Thymus (tissue), 11 donors: ENCODE measurements around the gene GRHPR. TPM values are rescaled to one million over a fixed set of nuclear protein-coding genes. Genes with fewer than 3 reads are reported as not detected.
"Not testable (repeated sequence)": the region's sequence is repeated elsewhere in the genome, so short reads cannot be mapped to it uniquely, and the experiment has no call there.

Source experiments
- DNase-seq, 9 donors: peaks; one replicate each; pipeline ENCODE4 v3.0.0-alpha.2; 2013; ENCODE audit warnings: low spot score in 9 of 9, low read depth in 6 of 9, missing footprints in 1 of 9
- H3K27ac ChIP-seq, 2 donors: one replicate each; pipeline ENCODE4 v1.5.1; 2013; ENCODE audit warnings: control low read depth in 1 of 2, low read depth in 1 of 2, low read length in 1 of 2, mild to moderate bottlenecking in 1 of 2, moderate library complexity in 1 of 2
- H3K27me3 ChIP-seq, 2 donors: one replicate each; pipeline ENCODE4 v1.5.1; 2013; ENCODE audit warnings: low read length in 1 of 2; ENCODE audit not compliant: control insufficient read depth in 2 of 2, insufficient read depth in 1 of 2
- H3K36me3 ChIP-seq, 2 donors: one replicate each; pipeline ENCODE4 v1.5.1; 2013; ENCODE audit warnings: low read length in 1 of 2, mild to moderate bottlenecking in 1 of 2, moderate library complexity in 1 of 2; ENCODE audit not compliant: control insufficient read depth in 2 of 2, insufficient read depth in 2 of 2
- H3K4me1 ChIP-seq, 2 donors: one replicate each; pipeline ENCODE4 v1.5.1; 2013; ENCODE audit warnings: low read length in 2 of 2; ENCODE audit not compliant: control insufficient read depth in 2 of 2, insufficient read depth in 2 of 2
- H3K4me3 ChIP-seq, 2 donors: one replicate each; pipeline ENCODE4 v1.5.1; 2013; ENCODE audit warnings: low read length in 2 of 2, control low read depth in 1 of 2, mild to moderate bottlenecking in 1 of 2
- H3K9me3 ChIP-seq, 2 donors: one replicate each; pipeline ENCODE4 v1.5.1; 2013; ENCODE audit warnings: low read length in 1 of 2, mild to moderate bottlenecking in 1 of 2; ENCODE audit not compliant: control insufficient read depth in 2 of 2, insufficient read depth in 1 of 2
- WGBS: extraction: QIAGEN DNeasy Blood & Tissue Kit; methylation state at CpG from one replicate; pipeline ENCODE4 v1.1.7; 2013; 5-methylcytosine and 5-hydroxymethylcytosine counted together
- polyA plus RNA-seq: library from polyadenylated mRNA; stranded (reverse); fragments of 200-250 nt; gene quantifications from one replicate; pipeline ENCODE4 v1.2.3, GENCODE V29; 2013
- total RNA-seq: library from RNA; stranded (reverse); fragments of 120-200 nt; gene quantifications from one replicate; pipeline ENCODE4 v1.2.4, GENCODE V29; 2013
- donor health status: healthy.

GRHPR gene
- total and polyA plus RNA-seq, 2 donors, result 59.2 to 70.1 TPM

GRCh38 chr9:37456817-37457216 lies 34.3 kb downstream of the GRHPR start:
- no peak overlapping the region for H3K4me3 ChIP-seq
- peak overlapping the region in 1 of 2 donors; percentile 17 for H3K27ac ChIP-seq
- no peaks in the 10 kb centered on the region for H3K9me3 ChIP-seq
- no peak for DNase-seq
- peaks cover 0 to 4% of the 10 kb centered on the region in 2 donors for H3K4me1 ChIP-seq
- 95% methylated on average over 1 of the region's 1 CpG for WGBS
- no peaks in the 10 kb centered on the region for H3K27me3 ChIP-seq
- no peaks in the 10 kb centered on the region for H3K36me3 ChIP-seq

- peaks cover 9 to 18% of the 10 kb centered on the region in 2 donors for H3K4me1 ChIP-seq
- DNase-seq, result no peak
- no peaks in the 10 kb centered on the region for H3K9me3 ChIP-seq
- peak overlapping the region; percentile 18 to 96 for H3K27ac ChIP-seq
- 81% methylated on average over 3 of the region's 3 CpGs for WGBS
- no peaks in the 10 kb centered on the region for H3K36me3 ChIP-seq
- H3K4me3 ChIP-seq, result peak overlapping the region; percentile 14 to 73
- H3K27me3 ChIP-seq, result peaks cover 0 to 9% of the 10 kb centered on the region in 2 donors
Measured at GRCh38 chr9:37464006-37464405, 41.5 kb downstream of the GRHPR start.

DNA sequence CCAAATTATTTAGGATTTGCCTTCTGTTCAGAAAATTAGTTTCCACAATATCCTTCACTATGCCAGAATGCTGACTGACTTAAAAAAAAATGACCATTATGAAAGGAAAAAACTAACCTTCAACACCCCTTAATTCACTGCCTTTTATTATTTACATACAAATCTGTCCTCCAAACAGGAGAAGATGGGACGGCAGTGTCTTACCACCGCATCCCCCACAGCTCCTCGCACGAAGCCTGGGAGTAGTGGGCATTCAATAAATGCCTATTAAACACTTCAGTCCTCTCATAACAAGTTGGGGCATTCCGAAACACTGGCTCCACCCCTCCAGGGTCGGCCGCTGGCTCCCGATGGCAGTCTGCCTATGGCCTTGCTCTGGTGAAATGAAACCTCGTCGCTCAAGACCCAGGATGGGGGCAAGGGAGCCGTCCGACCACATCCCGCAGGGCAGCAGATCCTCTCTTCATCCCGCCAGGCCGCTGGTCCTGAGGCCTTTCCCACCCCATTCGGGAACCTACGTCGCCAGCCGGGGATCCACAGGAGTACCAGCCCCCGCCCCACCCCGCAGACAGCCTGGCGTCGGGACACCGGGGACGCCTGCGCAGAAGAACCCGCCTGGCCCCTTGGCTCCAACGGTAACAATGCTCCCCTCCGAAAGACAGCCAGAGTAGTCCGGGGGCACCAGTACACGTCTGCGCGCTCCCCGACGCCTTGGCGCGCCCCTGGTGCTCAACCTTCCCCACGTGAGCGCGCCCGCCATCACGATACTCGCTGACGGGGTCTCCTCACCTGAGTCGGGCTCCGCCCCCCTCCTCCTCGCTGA lies 42.1 kb downstream of the GRHPR start:
- Histone ChIP-seq H3K4me3 (peak overlapping the region; percentile 73 to 89), H3K27me3 (peaks cover 0 to 9% of the 10 kb centered on the region in 2 donors), H3K9me3 (no peaks in the 10 kb centered on the region), H3K36me3 (no peaks in the 10 kb centered on the region), H3K4me1 (peaks cover 9 to 18% of the 10 kb centered on the region in 2 donors), H3K27ac (peak overlapping the region; percentile 96)
- DNase-seq, result peak in 6 of 9 donors; percentile 67 to 91 (median 80)
- under 1% methylated on average over 47 of the region's 47 CpGs for WGBS

DNA sequence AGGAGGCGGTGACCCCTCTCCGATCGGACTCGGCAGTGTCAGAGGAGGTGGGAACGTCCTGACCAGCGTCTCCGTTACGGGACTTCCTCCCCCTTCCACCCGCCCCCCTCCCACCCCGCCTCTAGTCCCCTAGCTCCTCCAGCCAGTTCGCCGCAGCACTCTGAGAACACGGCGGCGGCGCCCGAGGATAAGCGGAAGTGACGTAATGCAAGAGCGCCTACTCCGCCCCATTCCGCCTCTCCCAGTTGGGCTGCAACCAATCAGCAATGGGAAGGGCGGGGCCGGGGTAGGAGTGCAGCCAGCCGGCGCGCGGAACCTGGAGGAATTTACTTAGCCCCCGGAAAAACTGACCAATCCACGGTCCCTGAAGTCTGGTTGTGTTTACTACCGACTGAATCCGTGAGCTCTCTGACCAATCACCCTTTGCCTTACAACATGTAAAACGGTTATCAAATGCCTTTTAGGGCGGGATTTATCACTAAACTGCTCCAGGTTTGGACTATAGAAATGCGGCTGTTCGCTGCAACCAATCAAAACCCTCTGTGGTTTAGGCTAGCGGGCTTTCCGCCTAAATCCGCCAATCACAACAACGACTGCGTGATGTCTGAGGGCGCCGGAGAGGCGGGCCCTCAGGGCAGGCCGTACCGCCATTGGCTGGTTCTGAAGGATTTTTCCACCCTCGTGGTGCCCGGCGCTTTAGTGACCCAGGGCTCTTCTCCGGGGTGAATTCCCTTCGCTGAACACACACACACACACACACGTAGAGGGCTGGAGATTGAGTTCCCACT lies 42.9 kb downstream of the GRHPR start, which contains the start of gene ZBTB5:
ZBTB5 (minus strand) TSS at position 202 of the 788 bp plus-strand sequence. CDS start 22,899 bp downstream, outside the sequence.
- H3K4me3 ChIP-seq, result peak within 1 kb of the TSS; percentile 73 to 89
- no peaks in the 10 kb centered on the region for H3K9me3 ChIP-seq
- under 1% methylated on average over 52 of the region's 52 CpGs for WGBS
- peak within 1 kb of the TSS; percentile 96 for H3K27ac ChIP-seq
- peaks cover 9 to 18% of the 10 kb centered on the region in 2 donors for H3K4me1 ChIP-seq
- no peaks in the 10 kb centered on the region for H3K36me3 ChIP-seq
- DNase-seq, result peak; percentile 97 to 99 (median 98)
- H3K27me3 ChIP-seq, result peaks cover 0 to 9% of the 10 kb centered on the region in 2 donors

DNA sequence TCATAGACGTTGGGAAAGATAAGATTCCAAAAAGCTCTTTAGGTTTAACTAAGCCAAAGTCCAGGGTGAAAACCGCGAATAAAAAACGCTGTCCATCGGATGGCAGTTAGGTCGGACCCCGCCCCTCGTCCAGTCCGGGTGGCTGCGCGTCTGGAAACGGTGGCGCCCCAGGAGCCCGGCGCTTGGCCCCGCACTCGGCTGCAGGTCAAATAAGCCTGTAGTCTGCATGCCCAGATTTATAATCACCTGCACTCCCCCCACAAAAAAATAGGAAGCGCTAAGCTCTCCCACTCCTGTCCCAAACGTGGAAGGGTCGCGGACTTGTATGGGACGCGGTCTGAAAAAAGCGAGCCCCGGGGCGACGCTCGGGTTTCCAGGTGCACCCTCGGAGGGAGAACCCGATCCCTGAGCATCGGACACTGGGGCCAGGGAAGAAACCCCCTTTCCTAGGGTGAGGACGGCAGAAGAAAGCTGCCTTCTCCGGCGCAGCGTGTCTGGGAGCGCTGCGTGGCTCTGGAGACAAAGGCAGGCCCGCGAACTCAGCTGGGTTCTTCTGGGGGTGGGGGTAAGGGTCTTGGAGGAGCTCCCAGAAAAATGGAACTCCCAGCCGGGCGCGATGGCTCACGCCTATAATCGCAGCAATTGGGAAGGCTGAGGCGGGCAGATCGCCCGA lies 43.7 kb downstream of the GRHPR start:
- H3K4me1 ChIP-seq, result peaks cover 9 to 18% of the 10 kb centered on the region in 2 donors
- peaks cover 0 to 9% of the 10 kb centered on the region in 2 donors for H3K27me3 ChIP-seq
- under 1% methylated on average over 47 of the region's 47 CpGs for WGBS
- no peaks in the 10 kb centered on the region for H3K36me3 ChIP-seq
- H3K4me3 ChIP-seq, result peak overlapping the region; percentile 73 to 89
- H3K27ac ChIP-seq, result peak overlapping the region; percentile 67 to 96
- no peaks in the 10 kb centered on the region for H3K9me3 ChIP-seq
- peak in 3 of 9 donors; percentile 26 to 56 (median 27) for DNase-seq

DNA sequence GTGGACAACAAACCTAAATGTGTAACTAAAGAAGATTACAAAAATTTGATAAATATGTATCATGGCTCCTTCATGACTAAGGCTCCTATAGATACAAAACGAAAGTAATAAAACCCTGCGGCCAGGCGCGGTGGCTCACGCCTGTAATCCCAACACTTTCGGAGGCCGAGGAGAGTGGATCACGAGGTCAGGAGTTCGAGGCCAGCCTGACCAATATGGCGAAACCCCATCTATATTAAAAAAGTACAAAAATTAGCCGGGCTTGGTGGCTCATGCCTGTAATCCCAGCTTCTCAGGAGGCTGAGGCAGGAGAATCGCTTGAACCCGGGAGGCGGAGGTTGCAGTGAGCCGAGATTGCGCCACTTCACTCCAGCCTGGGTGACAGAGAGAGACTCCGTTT lies 45.0 kb downstream of the GRHPR start:
- H3K36me3 ChIP-seq, result not testable (repeated sequence)
- WGBS, result 98% methylated on average over 17 of the region's 17 CpGs

DNA sequence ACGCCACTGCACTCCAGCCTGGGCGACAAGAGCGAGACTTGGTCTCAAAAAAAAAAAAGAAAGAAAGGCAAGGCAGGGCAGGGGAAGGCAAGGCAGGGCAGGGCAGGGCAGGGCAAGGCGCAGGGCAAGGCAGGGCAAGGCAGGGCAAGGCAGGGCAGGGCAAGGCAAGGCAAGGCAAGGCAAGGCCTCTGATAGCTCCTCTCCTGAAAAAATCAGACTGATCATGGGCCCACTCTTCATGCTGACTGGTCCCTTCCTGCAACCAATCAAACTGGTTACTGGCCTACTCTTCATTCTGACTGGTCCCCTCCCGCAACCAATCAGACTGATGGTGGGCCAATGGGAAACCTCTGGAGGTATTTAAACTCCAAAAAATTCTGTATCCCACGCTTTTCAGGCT lies 46.1 kb downstream of the GRHPR start:
- Histone ChIP-seq H3K36me3 (no peaks in the 10 kb centered on the region), H3K4me3 (no peak overlapping the region), H3K27me3 (peaks cover 0 to 9% of the 10 kb centered on the region in 2 donors), H3K4me1 (peaks cover 7 to 15% of the 10 kb centered on the region in 2 donors), H3K9me3 (no peaks in the 10 kb centered on the region), H3K27ac (no peak overlapping the region)
- DNase-seq, result no peak
- WGBS, result 98% methylated on average over 6 of the region's 6 CpGs

More for the DNA sequence above, 45.0 kb downstream of the GRHPR start:
- H3K9me3 ChIP-seq, H3K4me3 ChIP-seq, DNase-seq, H3K27ac ChIP-seq, H3K27me3 ChIP-seq: not testable (repeated sequence)
- H3K4me1 ChIP-seq, result peaks cover 9 to 18% of the 10 kb centered on the region in 2 donors

DNA sequence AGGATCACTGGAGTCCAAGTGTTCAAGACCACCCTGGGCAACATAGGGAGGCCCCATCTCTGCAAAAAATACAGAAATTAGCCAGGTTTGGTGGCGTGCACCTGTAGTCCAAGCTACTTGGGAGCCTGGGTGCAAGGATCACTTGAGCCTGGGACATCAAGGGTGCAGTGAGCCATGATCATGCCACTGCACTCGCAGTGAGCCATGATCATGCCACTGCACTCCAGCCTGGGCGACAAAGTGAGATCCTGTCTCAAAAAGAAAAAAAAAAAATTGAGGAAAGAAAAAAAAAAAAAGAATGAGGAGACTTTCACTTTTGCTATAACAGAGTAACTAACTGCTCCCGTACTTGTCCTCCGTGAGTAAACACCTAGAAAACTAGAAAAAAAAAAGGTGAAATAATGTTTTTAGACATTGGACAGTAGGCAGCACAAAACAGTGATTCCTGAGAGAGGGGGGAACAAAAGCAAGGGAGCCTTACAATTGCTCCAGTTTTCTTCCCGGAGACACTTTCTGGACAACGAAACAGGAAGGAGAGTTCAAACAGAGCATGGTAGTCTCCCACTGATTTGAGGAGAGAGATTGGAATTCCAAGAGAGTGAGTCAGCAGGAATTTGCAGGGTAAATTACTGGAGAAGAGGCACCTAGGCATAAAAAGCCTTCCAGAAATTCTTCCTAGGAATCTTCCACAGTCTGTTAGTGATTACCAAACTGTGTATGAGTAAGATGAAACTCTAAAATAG lies 49.6 kb downstream of the GRHPR start:
- H3K36me3 ChIP-seq, result no peaks in the 10 kb centered on the region
- no peaks in the 10 kb centered on the region for H3K4me1 ChIP-seq
- DNase-seq, result no peak
- WGBS, result 32% methylated on average over 7 of the region's 7 CpGs
- H3K9me3 ChIP-seq, result peaks cover 0 to 4% of the 10 kb centered on the region in 2 donors
- peak overlapping the region; percentile 15 to 77 for H3K27ac ChIP-seq
- H3K27me3 ChIP-seq, result peaks cover 0 to 2% of the 10 kb centered on the region in 2 donors
- H3K4me3 ChIP-seq, result peak overlapping the region in 1 of 2 donors; percentile 7
